Epithelial cell of esophagus (primary cell): Measurements from ENCODE around the gene STPG2.
A peak's percentile ranks its signal among the peaks of the same experiment; 100 is the strongest.

Source experiments
- DNase-seq: peaks from one replicate; pipeline ENCODE4 v3.0.0; 2010; ENCODE audit warnings: low read depth
- H3K4me3 ChIP-seq: 2 replicates; pipeline ENCODE4 v1.5.1; 2011; ENCODE audit warnings: mild to moderate bottlenecking, low read length, control low read depth
- CTCF ChIP-seq: IDR thresholded peaks from 2 replicates; pipeline ENCODE4 v1.5.1; 2011; ENCODE audit warnings: low read depth, mild to moderate bottlenecking, low read length, control low read depth, inconsistent platforms; ENCODE audit not compliant: insufficient read depth; ENCODE audit errors: missing control alignments

Gene STPG2

GRCh38 chr4:97851115-97851514 is 292.2 kb downstream of the STPG2 start:
- H3K4me3 ChIP-seq, result no peak overlapping the region
- DNase-seq, result no peak
- no peak for TF ChIP-seq CTCF

GRCh38 chr4:97845758-97846157 is 297.5 kb downstream of the STPG2 start:
- no peak overlapping the region for H3K4me3 ChIP-seq
- no peak for TF ChIP-seq CTCF
- no peak for DNase-seq

- DNase-seq, result no peak
- no peak overlapping the region for H3K4me3 ChIP-seq
- TF ChIP-seq CTCF, result no peak
These were observed 301.8 kb downstream of the STPG2 start for GRCh38 chr4:97841512-97841911.

- no peak for DNase-seq
- H3K4me3 ChIP-seq, result no peak overlapping the region
- no peak for TF ChIP-seq CTCF
These were observed 306.6 kb downstream of the STPG2 start for GRCh38 chr4:97836662-97837061.

GRCh38 chr4:97828646-97829045 is 314.6 kb downstream of the STPG2 start:
- TF ChIP-seq CTCF, result no peak

GRCh38 chr4:97819294-97819693 is 324.0 kb downstream of the STPG2 start:
- no peak overlapping the region for H3K4me3 ChIP-seq
- no peak for TF ChIP-seq CTCF
- DNase-seq, result peak; percentile 43

More at GRCh38 chr4:97828646-97829045, 314.6 kb downstream of the STPG2 start:
- no peak for DNase-seq
- no peak overlapping the region for H3K4me3 ChIP-seq

GRCh38 chr4:97812768-97813167 is 330.5 kb downstream of the STPG2 start:
- DNase-seq, result no peak
- no peak for TF ChIP-seq CTCF
- H3K4me3 ChIP-seq, result no peak overlapping the region
